ENCODE results near the gene DHTKD1. TPM values are rescaled to one million over a fixed set of nuclear protein-coding genes. Genes with fewer than 3 reads are reported as not detected.

DHTKD1 gene
- total and polyA plus RNA-seq, 9 donors, result 10.3 to 33.2 (median 26.4) TPM

GRCh38 chr10:12056748-12057147 is 12.0 kb upstream of the DHTKD1 start:
- intact Hi-C loops (cut with DNase I), result no loop called here
- Histone ChIP-seq H3K9me3 (no peaks in the 10 kb centered on the region), H3K27ac (no peak overlapping the region), H3K4me3 (no peak overlapping the region), H3K4me1 (ENCODE audit: insufficient read depth) (no peaks in the 10 kb centered on the region), H3K36me3 (no peaks in the 10 kb centered on the region), H3K27me3 (no peaks in the 10 kb centered on the region)
- no peak for TF ChIP-seq EP300 (IDR thresholded peaks at IDR 0.05)
- TF ChIP-seq POLR2A (IDR thresholded peaks at IDR 0.05), result no peak
- no peak for TF ChIP-seq CTCF (IDR thresholded peaks at IDR 0.05)
- 50 to 58% (median 54%) methylated on average over 4 of the region's 4 CpGs for WGBS, 3 donors
- DNase-seq, result no peak

GRCh38 chr10:12061124-12061523 is 7.6 kb upstream of the DHTKD1 start:
- Histone ChIP-seq H3K36me3 (no peaks in the 10 kb centered on the region), H3K4me1 (ENCODE audit: insufficient read depth) (no peaks in the 10 kb centered on the region), H3K4me3 (no peak overlapping the region), H3K9me3 (no peaks in the 10 kb centered on the region), H3K27me3 (no peaks in the 10 kb centered on the region), H3K27ac (no peak overlapping the region)
- WGBS, 3 donors, result 81 to 91% (median 87%) methylated on average over 4 of the region's 4 CpGs
- intact Hi-C loops (cut with DNase I), result no loop called here
- no peak for TF ChIP-seq EP300 (IDR thresholded peaks at IDR 0.05)
- TF ChIP-seq POLR2A (IDR thresholded peaks at IDR 0.05), result no peak
- no peak for TF ChIP-seq CTCF (IDR thresholded peaks at IDR 0.05)
- DNase-seq, result no peak

GRCh38 chr10:12062754-12063482 is 5.8 kb upstream of the DHTKD1 start:
- H3K4me1 ChIP-seq (ENCODE audit: insufficient read depth), result no peaks in the 10 kb centered on the region
- no peak for DNase-seq
- H3K36me3 ChIP-seq, result no peaks in the 10 kb centered on the region
- TF ChIP-seq CTCF (IDR thresholded peaks at IDR 0.05), result no peak
- no peak for TF ChIP-seq POLR2A (IDR thresholded peaks at IDR 0.05)
- TF ChIP-seq EP300 (IDR thresholded peaks at IDR 0.05), result no peak
- no peak overlapping the region for H3K27ac ChIP-seq
- H3K27me3 ChIP-seq, result no peaks in the 10 kb centered on the region
- WGBS, 3 donors, result 26 to 45% (median 32%) methylated on average over 14 of the region's 14 CpGs
- intact Hi-C loops (cut with DNase I), result no loop called here
- no peaks in the 10 kb centered on the region for H3K9me3 ChIP-seq
- H3K4me3 ChIP-seq, result no peak overlapping the region

- H3K4me3 ChIP-seq, result no peak overlapping the region
- no peaks in the 10 kb centered on the region for H3K27me3 ChIP-seq
- WGBS, 3 donors, result 27 to 39% (median 36%) methylated on average over 3 of the region's 3 CpGs
- H3K36me3 ChIP-seq, result no peaks in the 10 kb centered on the region
- no peak for TF ChIP-seq POLR2A (IDR thresholded peaks at IDR 0.05)
- TF ChIP-seq EP300 (IDR thresholded peaks at IDR 0.05), result no peak
- TF ChIP-seq CTCF (IDR thresholded peaks at IDR 0.05), result no peak
- no peak overlapping the region for H3K27ac ChIP-seq
- no peaks in the 10 kb centered on the region for H3K4me1 ChIP-seq (ENCODE audit: insufficient read depth)
- no peaks in the 10 kb centered on the region for H3K9me3 ChIP-seq
- no peak for DNase-seq
- intact Hi-C loops (cut with DNase I), result no loop called here
Measured at GRCh38 chr10:12063483-12063818, 5.3 kb upstream of the DHTKD1 start.

Measured in ovary (tissue), 9 donors.